H9 (cell line): Measurements from ENCODE around the gene CTAGE8. TPM values are rescaled to one million over a fixed set of nuclear protein-coding genes. Genes with fewer than 3 reads are reported as not detected.
"Not testable (repeated sequence)": the region's sequence is repeated elsewhere in the genome, so short reads cannot be mapped to it uniquely, and the experiment has no call there.

Experiments used
- DNase-seq: peaks from one replicate; pipeline ENCODE4 v3.0.0-alpha.2; 2017
- H2AFZ ChIP-seq: one replicate; pipeline ENCODE4 v1.6.1; 2013; ENCODE audit warnings: mild to moderate bottlenecking, low read length, control low read depth, moderate library complexity
- H2AK5ac ChIP-seq: 2 replicates; pipeline ENCODE4 v1.6.1; 2013; ENCODE audit warnings: low read length, control low read depth, mixed read lengths; ENCODE audit not compliant: insufficient read length
- H2BK120ac ChIP-seq: one replicate; pipeline ENCODE4 v1.6.1; 2013; ENCODE audit warnings: low read depth, mild to moderate bottlenecking, low read length, control low read depth, inconsistent platforms; ENCODE audit not compliant: poor library complexity, severe bottlenecking
- H2BK12ac ChIP-seq: 2 replicates; pipeline ENCODE4 v1.6.1; 2013; ENCODE audit warnings: low read length, control low read depth, mixed read lengths, low read depth; ENCODE audit not compliant: insufficient read length
- H2BK15ac ChIP-seq: 2 replicates; pipeline ENCODE4 v1.6.1; 2013; ENCODE audit warnings: low read depth, low read length, control low read depth
- H2BK20ac ChIP-seq: one replicate; pipeline ENCODE4 v1.6.1; 2013; ENCODE audit warnings: low read depth, mild to moderate bottlenecking, low read length, control low read depth, inconsistent platforms; ENCODE audit not compliant: poor library complexity, severe bottlenecking
- H2BK5ac ChIP-seq: 2 replicates; pipeline ENCODE4 v1.6.1; 2013; ENCODE audit warnings: low read length, control low read depth, mixed read lengths; ENCODE audit not compliant: insufficient read length
- H3K14ac ChIP-seq: 2 replicates; pipeline ENCODE4 v1.6.1; 2013; ENCODE audit warnings: low read length, control low read depth; ENCODE audit not compliant: insufficient read depth
- H3K18ac ChIP-seq: 2 replicates; pipeline ENCODE4 v1.6.1; 2013; ENCODE audit warnings: low read depth, mild to moderate bottlenecking, mixed read lengths, low read length, control low read depth; ENCODE audit not compliant: insufficient read length
- H3K23ac ChIP-seq: 2 replicates; pipeline ENCODE4 v1.6.1; 2013; ENCODE audit warnings: low read length, control low read depth, mixed read lengths, low read depth; ENCODE audit not compliant: insufficient read length
- H3K23me2 ChIP-seq: 2 replicates; pipeline ENCODE4 v1.6.1; 2013; ENCODE audit warnings: low read depth, mild to moderate bottlenecking, mixed read lengths, low read length, control low read depth; ENCODE audit not compliant: insufficient read length, poor library complexity, severe bottlenecking
- H3K27ac ChIP-seq: 2 replicates; pipeline ENCODE4 v1.5.1; 2013; ENCODE audit warnings: low read length, control low read depth, mixed read lengths, low read depth; ENCODE audit not compliant: insufficient read length
- H3K27me3 ChIP-seq: 2 replicates; pipeline ENCODE4 v1.6.1; 2013; ENCODE audit warnings: low read length, control low read depth, inconsistent platforms; ENCODE audit not compliant: insufficient read depth
- H3K4ac ChIP-seq: 2 replicates; pipeline ENCODE4 v1.6.1; 2013; ENCODE audit warnings: low read depth, mild to moderate bottlenecking, control low read depth, inconsistent platforms, low read length, moderate library complexity
- H3K4me1 ChIP-seq: 2 replicates; pipeline ENCODE4 v1.6.1; 2013; ENCODE audit warnings: low read length, control low read depth, inconsistent platforms; ENCODE audit not compliant: insufficient read depth
- H3K4me2 ChIP-seq: 2 replicates; pipeline ENCODE4 v1.6.1; 2013; ENCODE audit warnings: low read length, control low read depth, mixed read lengths; ENCODE audit not compliant: insufficient read length, insufficient read depth
- H3K56ac ChIP-seq: 2 replicates; pipeline ENCODE4 v1.6.1; 2013; ENCODE audit warnings: low read depth, mild to moderate bottlenecking, mixed read lengths, low read length, control low read depth; ENCODE audit not compliant: insufficient read length
- H3K79me1 ChIP-seq: 2 replicates; pipeline ENCODE4 v1.6.1; 2013; ENCODE audit warnings: low read depth, mild to moderate bottlenecking, moderate library complexity, low read length, control low read depth, inconsistent platforms; ENCODE audit not compliant: insufficient read depth, poor library complexity, severe bottlenecking
- H3K79me2 ChIP-seq: 2 replicates; pipeline ENCODE4 v1.6.1; 2013; ENCODE audit warnings: low read length, control low read depth, inconsistent platforms; ENCODE audit not compliant: insufficient read depth
- H3K9ac ChIP-seq: 2 replicates; pipeline ENCODE4 v1.6.1; 2013; ENCODE audit warnings: low read length, control low read depth, mixed read lengths; ENCODE audit not compliant: insufficient read length; ENCODE audit errors: extremely low read depth
- H3K9me3 ChIP-seq: one replicate; pipeline ENCODE4 v1.6.1; 2013; ENCODE audit warnings: low read depth, low read length, inconsistent platforms; ENCODE audit not compliant: control insufficient read depth
- H3T11ph ChIP-seq: one replicate; pipeline ENCODE4 v1.6.1; 2013; ENCODE audit warnings: mild to moderate bottlenecking, low read length, control low read depth, inconsistent platforms
- H4K20me1 ChIP-seq: one replicate; pipeline ENCODE4 v1.6.1; 2013; ENCODE audit not compliant: control insufficient read depth, insufficient read length, insufficient read depth
- H4K5ac ChIP-seq: 2 replicates; pipeline ENCODE4 v1.6.1; 2013; ENCODE audit warnings: low read depth, mild to moderate bottlenecking, mixed read lengths, low read length, control low read depth; ENCODE audit not compliant: insufficient read length
- H4K8ac ChIP-seq: replicated peaks from 2 replicates; pipeline ENCODE4 v1.6.1; 2013; ENCODE audit warnings: low read length, control low read depth, mixed read lengths, low read depth; ENCODE audit not compliant: insufficient read length
- H4K91ac ChIP-seq: 2 replicates; pipeline ENCODE4 v1.6.1; 2013; ENCODE audit warnings: low read depth, mild to moderate bottlenecking, moderate library complexity, mixed read lengths, low read length, control low read depth; ENCODE audit not compliant: insufficient read length
- H3K27ac Mint-ChIP-seq, 3 experiments: 2 replicates in 2 of 3; 3 replicates in 1 of 3; pipeline ENCODE4 v1.8.0; 2020 to 2021; ENCODE audit warnings: mixed read lengths in 3 of 3, mild to moderate bottlenecking in 1 of 3, moderate library complexity in 1 of 3
- H3K27me3 Mint-ChIP-seq: 2 replicates; pipeline ENCODE4 v1.8.0; 2021; ENCODE audit warnings: low read depth, mild to moderate bottlenecking, moderate library complexity, mixed read lengths
- H3K36me3 Mint-ChIP-seq, 3 experiments: 2 replicates in 2 of 3; 3 replicates in 1 of 3; pipeline ENCODE4 v1.8.0; 2020 to 2021; ENCODE audit warnings: low read depth in 3 of 3, mixed read lengths in 3 of 3; ENCODE audit not compliant: insufficient read depth in 1 of 3
- H3K4me1 Mint-ChIP-seq, 2 experiments: 2 replicates each; pipeline ENCODE4 v1.8.0; 2020; ENCODE audit warnings: mixed read lengths in 2 of 2
- H3K4me3 Mint-ChIP-seq, 2 experiments: 2 replicates in 1 of 2; 3 replicates in 1 of 2; pipeline ENCODE4 v1.8.0; 2020 to 2021; ENCODE audit warnings: mild to moderate bottlenecking in 2 of 2, mixed read lengths in 2 of 2, moderate library complexity in 1 of 2
- H3K9me3 Mint-ChIP-seq, 2 experiments: 2 replicates in 1 of 2; 3 replicates in 1 of 2; pipeline ENCODE4 v1.8.0; 2020; ENCODE audit warnings: mild to moderate bottlenecking in 2 of 2, mixed read lengths in 2 of 2, moderate library complexity in 1 of 2
- WGBS: extraction: QIAGEN DNeasy Blood & Tissue Kit; methylation state at CpG from one replicate; pipeline ENCODE4 v1.1.7; 2013; ENCODE audit warnings: missing lambda C conversion rate, low lambda C conversion rate, mixed read lengths; ENCODE audit not compliant: insufficient read length; ENCODE audit errors: extremely low coverage; 5-methylcytosine and 5-hydroxymethylcytosine counted together
- total RNA-seq: library from RNA; stranded (reverse); gene quantifications from 2 replicates; pipeline ENCODE4 v1.2.1, GENCODE V29; 2021

Gene CTAGE8
- total RNA-seq, 1 experiment from 2014 or later = 4.9 TPM

GRCh38 chr7:144247674-144248330 lies 21.3 kb downstream of the CTAGE8 start:
- H3K9me3 ChIP-seq, H2BK12ac ChIP-seq, H2BK5ac ChIP-seq, H3K56ac ChIP-seq, H4K8ac ChIP-seq, H3K18ac ChIP-seq, H2BK15ac ChIP-seq, H3K27me3 Mint-ChIP-seq, H3K79me2 ChIP-seq, H2BK20ac ChIP-seq, H3K9me3 Mint-ChIP-seq, H3T11ph ChIP-seq, H2AK5ac ChIP-seq, H3K9ac ChIP-seq, H3K27ac ChIP-seq, H2AFZ ChIP-seq, H3K4me1 Mint-ChIP-seq, H3K27ac Mint-ChIP-seq, H3K4me1 ChIP-seq, H4K91ac ChIP-seq, DNase-seq, H3K36me3 Mint-ChIP-seq, H4K5ac ChIP-seq, H3K23ac ChIP-seq, H3K14ac ChIP-seq, H3K4me3 Mint-ChIP-seq, H3K4ac ChIP-seq, H3K23me2 ChIP-seq, H3K4me2 ChIP-seq, H4K20me1 ChIP-seq, H3K27me3 ChIP-seq, H2BK120ac ChIP-seq, H3K79me1 ChIP-seq: not testable (repeated sequence)
- WGBS = no CpG with 5 or more reads among the region's 1 CpG

- not testable (repeated sequence) for H3K4me2 ChIP-seq, H4K20me1 ChIP-seq, H3K9me3 ChIP-seq, H4K8ac ChIP-seq, H4K91ac ChIP-seq, H2BK20ac ChIP-seq, H3K27ac Mint-ChIP-seq, H2AK5ac ChIP-seq, H3K23me2 ChIP-seq, H3K27me3 Mint-ChIP-seq, H3K27me3 ChIP-seq, H3K4ac ChIP-seq, H2BK5ac ChIP-seq, H3K79me2 ChIP-seq, H3K56ac ChIP-seq, DNase-seq, H3K79me1 ChIP-seq, H2BK12ac ChIP-seq, H3K18ac ChIP-seq, H3K4me1 Mint-ChIP-seq, H3T11ph ChIP-seq, H3K27ac ChIP-seq, H2BK120ac ChIP-seq, H3K9ac ChIP-seq, H3K4me3 Mint-ChIP-seq, H3K9me3 Mint-ChIP-seq, H2BK15ac ChIP-seq, H3K4me1 ChIP-seq, H4K5ac ChIP-seq, H3K36me3 Mint-ChIP-seq, H2AFZ ChIP-seq, H3K23ac ChIP-seq, H3K14ac ChIP-seq
- no CpG with 5 or more reads among the region's 5 CpGs for WGBS
Measured at GRCh38 chr7:144246967-144247366, 22.1 kb downstream of the CTAGE8 start.
